CD14-positive monocyte (primary cell): ENCODE measurements around the gene NADK2. TPM values are rescaled to one million over a fixed set of nuclear protein-coding genes. Genes with fewer than 3 reads are reported as not detected.

Experiments used
- DNase-seq, 3 donors: peaks; one replicate each; pipeline ENCODE4 v3.0.0-alpha.2; 2011 to 2022
- H2AFZ ChIP-seq: 2 replicates; pipeline ENCODE4 v1.6.0; 2012; ENCODE audit warnings: mild to moderate bottlenecking, low read depth, low read length, inconsistent platforms; ENCODE audit not compliant: insufficient read depth, poor library complexity, severe bottlenecking
- H3K27ac ChIP-seq, 2 donors: 1 replicate in 1 of 2; 2 replicates in 1 of 2; pipeline ENCODE4 v1.5.1; 2012 to 2013; ENCODE audit warnings: low read length in 2 of 2, control low read depth in 1 of 2, inconsistent platforms in 1 of 2, low read depth in 1 of 2, mild to moderate bottlenecking in 1 of 2
- H3K27me3 ChIP-seq, 2 donors: one replicate each; pipeline versions ENCODE4 v1.6.0 to v1.6.1; 2011 to 2013; ENCODE audit warnings: low read length in 2 of 2; ENCODE audit not compliant: control insufficient read depth in 2 of 2, insufficient read depth in 2 of 2
- H3K36me3 ChIP-seq, 2 donors: replicated peaks in 1 of 2; 1 replicate in 1 of 2; 2 replicates in 1 of 2; pipeline versions ENCODE4 v1.5.1 to v1.6.1; 2012 to 2013; ENCODE audit warnings: low read length in 2 of 2, control low read depth in 1 of 2, inconsistent platforms in 1 of 2, mild to moderate bottlenecking in 1 of 2; ENCODE audit not compliant: insufficient read depth in 2 of 2, control insufficient read depth in 1 of 2
- H3K4me1 ChIP-seq, 2 donors: 1 replicate in 1 of 2; 2 replicates in 1 of 2; pipeline versions ENCODE4 v1.5.1 to v1.6.1; 2012 to 2013; ENCODE audit warnings: low read length in 2 of 2, control low read depth in 1 of 2, inconsistent platforms in 1 of 2, mild to moderate bottlenecking in 1 of 2, moderate library complexity in 1 of 2; ENCODE audit not compliant: insufficient read depth in 2 of 2, control insufficient read depth in 1 of 2
- H3K4me2 ChIP-seq: replicated peaks from 2 replicates; pipeline ENCODE3; 2012; ENCODE audit warnings: low read length, moderate library complexity, mild to moderate bottlenecking; ENCODE audit not compliant: poor library complexity, severe bottlenecking; ENCODE audit errors: extremely low read depth
- H3K4me3 ChIP-seq, 3 experiments: fragments of 200-600 bp in 1 of 3; sonication (generic) in 1 of 3; replicated peaks in 1 of 3; 1 replicate in 2 of 3; 2 replicates in 1 of 3; pipeline ENCODE4 v1.5.1; 2011 to 2013; ENCODE audit warnings: low read length in 3 of 3, mild to moderate bottlenecking in 3 of 3, control low read depth in 2 of 3, low read depth in 2 of 3, inconsistent platforms in 1 of 3, moderate library complexity in 1 of 3
- H3K79me2 ChIP-seq: 2 replicates; pipeline ENCODE4 v1.6.0; 2012; ENCODE audit warnings: mild to moderate bottlenecking, control low read depth, inconsistent platforms, low read length, moderate library complexity; ENCODE audit not compliant: insufficient read depth
- H3K9ac ChIP-seq: 2 replicates; pipeline ENCODE4 v1.6.0; 2017; ENCODE audit warnings: low read length, mild to moderate bottlenecking; ENCODE audit not compliant: insufficient read depth, poor library complexity, severe bottlenecking
- H3K9me3 ChIP-seq, 2 donors: replicated peaks in 1 of 2; 1 replicate in 1 of 2; 2 replicates in 1 of 2; pipeline versions ENCODE4 v1.5.1 to v1.6.1; 2012 to 2013; ENCODE audit warnings: low read length in 2 of 2, control low read depth in 1 of 2; ENCODE audit not compliant: control insufficient read depth in 1 of 2, insufficient read depth in 1 of 2
- H4K20me1 ChIP-seq: 2 replicates; pipeline ENCODE4 v1.6.0; 2012; ENCODE audit warnings: mild to moderate bottlenecking, low read length, control low read depth, moderate library complexity; ENCODE audit not compliant: insufficient read depth
- H3K27ac Mint-ChIP-seq, 7 donors: one replicate each; pipeline ENCODE4 v1.8.0; 2020; ENCODE audit warnings: mild to moderate bottlenecking in 7 of 7, mixed read lengths in 7 of 7, moderate library complexity in 6 of 7, inconsistent platforms in 2 of 7
- H3K27me3 Mint-ChIP-seq, 3 donors: one replicate each; pipeline ENCODE4 v1.8.0; 2021 to 2022; ENCODE audit warnings: low read depth in 3 of 3, mild to moderate bottlenecking in 3 of 3, mixed read lengths in 3 of 3, moderate library complexity in 3 of 3, inconsistent platforms in 1 of 3
- H3K36me3 Mint-ChIP-seq, 2 donors: one replicate each; pipeline ENCODE4 v1.8.0; 2020; ENCODE audit warnings: mixed read lengths in 2 of 2, inconsistent platforms in 1 of 2, mild to moderate bottlenecking in 1 of 2
- H3K4me1 Mint-ChIP-seq: one replicate; pipeline ENCODE4 v1.8.0; 2020; ENCODE audit warnings: mild to moderate bottlenecking, mixed read lengths
- H3K4me3 Mint-ChIP-seq, 2 donors: one replicate each; pipeline ENCODE4 v1.8.0; 2020; ENCODE audit warnings: mild to moderate bottlenecking in 2 of 2, mixed read lengths in 2 of 2, moderate library complexity in 1 of 2
- H3K9me3 Mint-ChIP-seq, 7 donors: one replicate each; pipeline ENCODE4 v1.8.0; 2020 to 2022; ENCODE audit warnings: mixed read lengths in 7 of 7, mild to moderate bottlenecking in 6 of 7, moderate library complexity in 6 of 7, inconsistent platforms in 2 of 7
- CTCF ChIP-seq: fragments of 200-600 bp; IDR thresholded peaks from one replicate; pipeline ENCODE4 v1.8.0; 2022; ENCODE audit warnings: antibody characterized with exemption, mild to moderate bottlenecking
- WGBS: methylation state at CpG from one replicate; pipeline ENCODE4 v1.1.5; 2013; ENCODE audit warnings: missing lambda C conversion rate; ENCODE audit not compliant: insufficient coverage; 5-methylcytosine and 5-hydroxymethylcytosine counted together
- intact Hi-C, 2 donors: fragments of 100-400 bp; cut with micrococcal nuclease; formaldehyde crosslinking; loops; one replicate each; pipeline versions ENCODE4 v1.15.0 to v1.15.1; 2023
- polyA minus RNA-seq: library from RNA; depleted of rRNA, polyadenylated mRNA; stranded (reverse); fragments of >200 nt; gene quantifications from 2 replicates; pipeline ENCODE4 v1.2.3, GENCODE V29; 2012
- polyA plus RNA-seq, 3 donors: library from polyadenylated mRNA; depleted of rRNA in 1 of 3; unstranded in 2 of 3; stranded (reverse) in 1 of 3; fragments of 300-500 nt in 2 of 3; fragments of >200 nt in 1 of 3; fragmentation: Illumina TruSeq in 2 of 3; gene quantifications; 1 replicate in 2 of 3; 2 replicates in 1 of 3; pipeline ENCODE4 v1.2.3, GENCODE V29; 2012 to 2021
- total RNA-seq, 12 experiments: library from RNA in 1 of 12; stranded (reverse) in 1 of 12; fragments of 120-200 nt in 1 of 12; gene quantifications; one replicate each; pipeline ENCODE4 v1.2.4 and lab custom pipeline; 2013 to 2026; ENCODE audit warnings: mixed read lengths in 6 of 12, inconsistent platforms in 1 of 12

Gene NADK2, protein sequence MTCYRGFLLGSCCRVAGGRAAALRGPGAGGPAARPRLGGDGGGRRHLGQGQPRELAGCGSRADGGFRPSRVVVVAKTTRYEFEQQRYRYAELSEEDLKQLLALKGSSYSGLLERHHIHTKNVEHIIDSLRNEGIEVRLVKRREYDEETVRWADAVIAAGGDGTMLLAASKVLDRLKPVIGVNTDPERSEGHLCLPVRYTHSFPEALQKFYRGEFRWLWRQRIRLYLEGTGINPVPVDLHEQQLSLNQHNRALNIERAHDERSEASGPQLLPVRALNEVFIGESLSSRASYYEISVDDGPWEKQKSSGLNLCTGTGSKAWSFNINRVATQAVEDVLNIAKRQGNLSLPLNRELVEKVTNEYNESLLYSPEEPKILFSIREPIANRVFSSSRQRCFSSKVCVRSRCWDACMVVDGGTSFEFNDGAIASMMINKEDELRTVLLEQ
- 12.5 TPM for total RNA-seq (2013)
- 1 to 10 TPM; 2.6 to 5.9 (median 3.3) TPM for polyA plus RNA-seq
- polyA minus RNA-seq, result 2.8 and 4.5 TPM in 2 replicates
- 5.3 to 15.0 (median 10.7) reads per million in 11 experiments for total RNA-seq (lab: John Stamatoyannopoulos, UW)

- Mint-ChIP-seq H3K27me3 (peaks cover 0 to 4% (median 2%) of the 10 kb centered on the region in 3 donors), H3K27ac (peak within 1 kb of the TSS; percentile 82 to 96 (median 89)), H3K4me1 (peaks cover 28% of the 10 kb centered on the region), H3K4me3 (peak within 1 kb of the TSS; percentile 89 to 95), H3K9me3 (peaks cover 0 to 2% (median 0%) of the 10 kb centered on the region in 7 donors), H3K36me3 (no peaks in the 10 kb centered on the region)
- Histone ChIP-seq H3K27me3 (no peaks in the 10 kb centered on the region), H3K4me1 (peaks cover 13 to 26% of the 10 kb centered on the region in 2 donors), H3K9ac (peak within 1 kb of the TSS; percentile 82), H3K36me3 (no peaks in the 10 kb centered on the region), H2AFZ (peak within 1 kb of the TSS; percentile 94), H3K4me3 (peak within 1 kb of the TSS; percentile 59 to 89 (median 75)), H3K4me2 (peak within 1 kb of the TSS; percentile 98), H3K79me2 (peaks cover 45% of the 10 kb centered on the region), H3K27ac (peak within 1 kb of the TSS; percentile 78 to 85), H3K9me3 (no peaks in the 10 kb centered on the region), H4K20me1 (no peaks in the 10 kb centered on the region)
- WGBS, result under 1% methylated on average over 90 of the region's 100 CpGs
- intact Hi-C loops, result loop anchor here (5.0 to 10.0 kb wide), 3 partner anchors 90 to 1327 kb away; partner anchors contain the start of genes LMBRD2 (in 2 of the 2), SKP2 (in 2 of the 2), BRIX1 (in 1 of the 2) and RAD1 (in 1 of the 2)
- TF ChIP-seq CTCF, result peak; percentile 68
- peak; percentile 92 to 94 (median 94) for DNase-seq
Measured at GRCh38 chr5:36241631-36242533, at the start of gene NADK2. Gene NADK2, minus strand, starts transcription at chr5:36241925. Its CDS starts 127 bp downstream, at chr5:36241798.
